Ovary (tissue), 9 donors: ENCODE data around the gene ALX1. TPM values are rescaled to one million over a fixed set of nuclear protein-coding genes. Genes with fewer than 3 reads are reported as not detected.
A peak's percentile ranks its signal among the peaks of the same experiment; 100 is the strongest.

Experiments used
- DNase-seq, 5 donors: peaks; one replicate each; pipeline ENCODE4 v3.0.0-alpha.2; 2019 to 2020
- H3K27ac ChIP-seq, 2 donors: fragments of 200-600 bp; one replicate each; pipeline versions ENCODE4 v1.5.1 to v1.8.0; 2019 to 2022
- H3K27me3 ChIP-seq: fragments of 200-600 bp; one replicate; pipeline ENCODE4 v1.8.0; 2022
- H3K36me3 ChIP-seq: fragments of 200-600 bp; sonication (generic); one replicate; pipeline ENCODE4 v1.5.1; 2019
- H3K4me1 ChIP-seq: one replicate; pipeline ENCODE4 v1.8.1; 2013; ENCODE audit warnings: mild to moderate bottlenecking, moderate library complexity; ENCODE audit not compliant: insufficient read depth
- H3K4me3 ChIP-seq: fragments of 200-600 bp; sonication (generic); one replicate; pipeline ENCODE4 v1.5.1; 2017
- H3K9me3 ChIP-seq, 2 donors: fragments of 200-600 bp in 1 of 2; sonication (generic) in 1 of 2; one replicate each; pipeline versions ENCODE4 v1.5.1 to v1.8.1; 2013 to 2019; ENCODE audit warnings: mild to moderate bottlenecking in 1 of 2, moderate library complexity in 1 of 2
- EP300 ChIP-seq: sonication (generic); formaldehyde crosslinking; IDR thresholded peaks from one replicate; pipeline ENCODE4 v1.6.1; 2017; ENCODE audit warnings: antibody characterized with exemption
- POLR2A ChIP-seq: fragments of 450-650 bp; IDR thresholded peaks from one replicate; pipeline ENCODE4 v1.6.1; 2017; ENCODE audit warnings: antibody characterized with exemption, mild to moderate bottlenecking, moderate library complexity
- WGBS, 3 donors: extraction: QIAGEN DNeasy Blood & Tissue Kit in 1 of 3; methylation state at CpG; one replicate each; pipeline versions ENCODE4 v1.1.5 to v1.1.7; 2013 to 2017; 5-methylcytosine and 5-hydroxymethylcytosine counted together
- intact Hi-C, 4 donors: fragments of 100-400 bp; cut with DNase I; formaldehyde crosslinking; loops; one replicate each; pipeline versions ENCODE4 v1.11.0 to v1.15.1; 2022 to 2023
- polyA plus RNA-seq, 2 donors: library from polyadenylated mRNA; stranded (reverse); fragments of 200-250 nt in 1 of 2; fragments of 350-450 nt in 1 of 2; fragmentation: Illumina TruSeq in 1 of 2; extraction: RNeasy Lipid Tissue Mini Kit (QIAGEN cat#74804) in 1 of 2; gene quantifications; one replicate each; pipeline ENCODE4 v1.2.3, GENCODE V29; 2013 to 2014
- total RNA-seq, 7 donors: library from RNA; depleted of rRNA in 2 of 7; stranded (reverse); fragments of >200 nt in 2 of 7; fragmentation: NEBNext Ultra II Directional in 3 of 7; extraction: Animal tissue kit (Norgen Biotek cat#: 25700) in 3 of 7; gene quantifications; one replicate each; pipeline versions ENCODE4 v1.1.0 to v1.2.4, GENCODE V29; 2016 to 2023
- TF ChIP-seq, protein P1 (sequence below), 3 donors: fragments of 450-650 bp in 2 of 3; fragments of 200-600 bp in 1 of 3; IDR thresholded peaks; one replicate each; pipeline versions ENCODE4 v1.5.1 to v1.8.0; 2016 to 2022; ENCODE audit warnings: antibody characterized with exemption in 3 of 3, mild to moderate bottlenecking in 1 of 3
- donor health status: DM: no; HTN: no; CAD: no; lungs with moderate emphysema.
- donor health status: DM: no; HTN: no; CAD: no.
- donor health status: Bipolar disorder and iron deficiency.
- donor health status: DM: yes; HTN: yes; CAD: no.
- donor health status: DM: no; HTN: no; CAD: no.
- donor health status: DM: yes; HTN: yes; CAD: no.

Gene ALX1
- total and polyA plus RNA-seq, 9 donors: 0.05 to 1.1 (median 0.30) TPM; not detected in 3

- Histone ChIP-seq H3K4me1 (no peaks in the 10 kb centered on the region), H3K27me3 (no peaks in the 10 kb centered on the region), H3K27ac (no peak overlapping the region), H3K4me3 (no peak overlapping the region), H3K36me3 (no peaks in the 10 kb centered on the region), H3K9me3 (no peaks in the 10 kb centered on the region)
- intact Hi-C loops: no loop called here
- WGBS, 3 donors: 73 to 86% (median 79%) methylated on average over 2 of the region's 2 CpGs
- TF ChIP-seq POLR2A: no peak
- no peak for DNase-seq
Measured at GRCh38 chr12:85260447-85260846, 19.6 kb upstream of the ALX1 start.

DNA sequence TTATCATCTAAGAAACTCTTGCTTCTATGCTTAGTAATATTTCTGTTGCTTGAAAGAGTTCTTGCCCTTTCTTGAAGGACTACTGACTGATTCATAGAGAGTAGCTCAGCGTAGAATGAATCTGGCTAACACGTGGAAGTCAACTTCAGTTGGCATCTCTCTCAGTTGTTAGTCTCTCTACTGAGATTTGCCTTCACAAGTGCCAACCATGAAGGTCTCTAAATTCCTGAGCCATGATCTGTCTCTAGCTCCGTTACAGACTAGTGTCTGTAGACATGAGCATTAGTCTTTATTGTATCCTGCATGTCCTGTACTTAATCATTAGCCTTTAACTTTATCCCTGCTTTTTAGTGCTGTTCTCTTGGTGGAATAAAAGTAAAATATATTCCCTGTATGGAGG is 19.1 kb upstream of the ALX1 start:
- no peaks in the 10 kb centered on the region for H3K27me3 ChIP-seq
- no peaks in the 10 kb centered on the region for H3K4me1 ChIP-seq
- 54 to 71% (median 65%) methylated on average over 3 of the region's 3 CpGs for WGBS, 3 donors
- H3K27ac ChIP-seq: no peak overlapping the region
- DNase-seq: no peak
- H3K4me3 ChIP-seq: no peak overlapping the region
- H3K36me3 ChIP-seq: no peaks in the 10 kb centered on the region
- H3K9me3 ChIP-seq: no peaks in the 10 kb centered on the region
- TF ChIP-seq EP300: no peak
- no peak for TF ChIP-seq POLR2A
- TF ChIP-seq, protein P1, sequence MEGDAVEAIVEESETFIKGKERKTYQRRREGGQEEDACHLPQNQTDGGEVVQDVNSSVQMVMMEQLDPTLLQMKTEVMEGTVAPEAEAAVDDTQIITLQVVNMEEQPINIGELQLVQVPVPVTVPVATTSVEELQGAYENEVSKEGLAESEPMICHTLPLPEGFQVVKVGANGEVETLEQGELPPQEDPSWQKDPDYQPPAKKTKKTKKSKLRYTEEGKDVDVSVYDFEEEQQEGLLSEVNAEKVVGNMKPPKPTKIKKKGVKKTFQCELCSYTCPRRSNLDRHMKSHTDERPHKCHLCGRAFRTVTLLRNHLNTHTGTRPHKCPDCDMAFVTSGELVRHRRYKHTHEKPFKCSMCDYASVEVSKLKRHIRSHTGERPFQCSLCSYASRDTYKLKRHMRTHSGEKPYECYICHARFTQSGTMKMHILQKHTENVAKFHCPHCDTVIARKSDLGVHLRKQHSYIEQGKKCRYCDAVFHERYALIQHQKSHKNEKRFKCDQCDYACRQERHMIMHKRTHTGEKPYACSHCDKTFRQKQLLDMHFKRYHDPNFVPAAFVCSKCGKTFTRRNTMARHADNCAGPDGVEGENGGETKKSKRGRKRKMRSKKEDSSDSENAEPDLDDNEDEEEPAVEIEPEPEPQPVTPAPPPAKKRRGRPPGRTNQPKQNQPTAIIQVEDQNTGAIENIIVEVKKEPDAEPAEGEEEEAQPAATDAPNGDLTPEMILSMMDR (IDR thresholded peaks at IDR 0.05): no peak
- intact Hi-C loops: no loop called here

GRCh38 chr12:85266356-85266755 is 13.7 kb upstream of the ALX1 start:
- Histone ChIP-seq H3K36me3 (no peaks in the 10 kb centered on the region), H3K27ac (no peak overlapping the region), H3K4me3 (no peak overlapping the region), H3K9me3 (no peaks in the 10 kb centered on the region), H3K27me3 (no peaks in the 10 kb centered on the region), H3K4me1 (no peaks in the 10 kb centered on the region)
- TF ChIP-seq EP300 (no peak), POLR2A (no peak)
- TF ChIP-seq, protein P1 (IDR thresholded peaks at IDR 0.05): no peak
- intact Hi-C loops: no loop called here
- DNase-seq: no peak
- WGBS, 3 donors: 63 to 73% (median 66%) methylated on average over 4 of the region's 4 CpGs

- no peak overlapping the region for H3K4me3 ChIP-seq
- TF ChIP-seq, protein P1 (IDR thresholded peaks at IDR 0.05): no peak
- TF ChIP-seq EP300 (no peak), POLR2A (no peak)
- peak in 1 of 5 donors; percentile 6 for DNase-seq
- H3K27ac ChIP-seq: no peak overlapping the region
- no peaks in the 10 kb centered on the region for H3K4me1 ChIP-seq
- no peaks in the 10 kb centered on the region for H3K36me3 ChIP-seq
- H3K27me3 ChIP-seq: no peaks in the 10 kb centered on the region
- WGBS, 3 donors: 5 to 7% (median 7%) methylated on average over 37 of the region's 37 CpGs
- peaks cover 0 to 7% of the 10 kb centered on the region in 2 donors for H3K9me3 ChIP-seq
- intact Hi-C loops: no loop called here
Measured at GRCh38 chr12:85273381-85274314, 6.4 kb upstream of the ALX1 start.

- WGBS, 3 donors: 15 to 23% (median 17%) methylated on average over 8 of the region's 8 CpGs
- Histone ChIP-seq H3K36me3 (no peaks in the 10 kb centered on the region), H3K4me1 (no peaks in the 10 kb centered on the region), H3K9me3 (peaks cover 0 to 7% of the 10 kb centered on the region in 2 donors), H3K4me3 (no peak overlapping the region), H3K27ac (no peak overlapping the region), H3K27me3 (no peaks in the 10 kb centered on the region)
- intact Hi-C loops: no loop called here
- no peak for DNase-seq
- TF ChIP-seq, protein P1 (IDR thresholded peaks at IDR 0.05): no peak
- TF ChIP-seq POLR2A (no peak), EP300 (no peak)
Measured at GRCh38 chr12:85274315-85274651, 5.7 kb upstream of the ALX1 start.
